Measurements from ENCODE around the gene ABCA6. TPM values are rescaled to one million over a fixed set of nuclear protein-coding genes. Genes with fewer than 3 reads are reported as not detected.

ABCA6 gene
- total RNA-seq, 1 donor from 2014 or later: not detected

- H3K36me3 ChIP-seq: no peaks in the 10 kb centered on the region
- no peaks in the 10 kb centered on the region for H3K4me1 ChIP-seq
- Mint-ChIP-seq H3K36me3 (peaks cover 12% of the 10 kb centered on the region), H3K4me3 (no peak overlapping the region), H3K27ac (no peak overlapping the region), H3K9me3 (peaks cover 17% of the 10 kb centered on the region), H3K27me3 (ENCODE audit: insufficient read depth, low read depth) (no peaks in the 10 kb centered on the region), H3K4me1 (peaks cover 28% of the 10 kb centered on the region)
- no peaks in the 10 kb centered on the region for H3K79me2 ChIP-seq (ENCODE audit: low read depth)
- H3F3A ChIP-seq (ENCODE audit: low read depth): no peaks in the 10 kb centered on the region
- H3K4me3 ChIP-seq: no peak overlapping the region
- DNase-seq (ENCODE audit: low spot score): peak; percentile 14
- H3K4me2 ChIP-seq: no peak overlapping the region
- TF ChIP-seq EZH2 (IDR thresholded peaks at IDR 0.05) (no peak), CTCF (IDR thresholded peaks at IDR 0.05) (peak; percentile 37)
- no peaks in the 10 kb centered on the region for H3K9me3 ChIP-seq (ENCODE audit: low read depth)
- no peaks in the 10 kb centered on the region for H4K20me1 ChIP-seq (ENCODE audit: low read depth)
- no peak overlapping the region for H2AFZ ChIP-seq (replicated peaks)
- H3K9ac ChIP-seq: no peak overlapping the region
- no peak overlapping the region for H3K27ac ChIP-seq
- H3K27me3 ChIP-seq: no peaks in the 10 kb centered on the region
These were observed 83.5 kb downstream of the ABCA6 start for GRCh38 chr17:69058165-69058564.

GRCh38 chr17:69057280-69057679 is 84.4 kb downstream of the ABCA6 start:
- no peak for DNase-seq (ENCODE audit: low spot score)
- no peaks in the 10 kb centered on the region for H3F3A ChIP-seq (ENCODE audit: low read depth)
- H3K27ac ChIP-seq: no peak overlapping the region
- Mint-ChIP-seq H3K4me3 (no peak overlapping the region), H3K36me3 (peaks cover 12% of the 10 kb centered on the region), H3K27ac (no peak overlapping the region), H3K4me1 (peaks cover 26% of the 10 kb centered on the region), H3K9me3 (peaks cover 17% of the 10 kb centered on the region), H3K27me3 (ENCODE audit: insufficient read depth, low read depth) (no peaks in the 10 kb centered on the region)
- no peak overlapping the region for H3K4me2 ChIP-seq
- no peak overlapping the region for H2AFZ ChIP-seq (replicated peaks)
- no peaks in the 10 kb centered on the region for H3K79me2 ChIP-seq (ENCODE audit: low read depth)
- no peaks in the 10 kb centered on the region for H3K36me3 ChIP-seq
- H3K9me3 ChIP-seq (ENCODE audit: low read depth): no peaks in the 10 kb centered on the region
- H3K4me3 ChIP-seq: no peak overlapping the region
- H3K27me3 ChIP-seq: no peaks in the 10 kb centered on the region
- no peaks in the 10 kb centered on the region for H3K4me1 ChIP-seq
- TF ChIP-seq CTCF (IDR thresholded peaks at IDR 0.05) (no peak), EZH2phosphoT487 (IDR thresholded peaks at IDR 0.05) (no peak), EZH2 (IDR thresholded peaks at IDR 0.05) (no peak)
- no peaks in the 10 kb centered on the region for H4K20me1 ChIP-seq (ENCODE audit: low read depth)
- no peak overlapping the region for H3K9ac ChIP-seq

GRCh38 chr17:69056179-69056823 is 85.4 kb downstream of the ABCA6 start:
- Histone ChIP-seq H3F3A (ENCODE audit: low read depth) (no peaks in the 10 kb centered on the region), H3K9me3 (ENCODE audit: low read depth) (no peaks in the 10 kb centered on the region), H3K4me1 (no peaks in the 10 kb centered on the region), H3K9ac (no peak overlapping the region), H3K36me3 (no peaks in the 10 kb centered on the region), H4K20me1 (ENCODE audit: low read depth) (no peaks in the 10 kb centered on the region), H3K4me2 (no peak overlapping the region), H3K27me3 (no peaks in the 10 kb centered on the region), H3K4me3 (no peak overlapping the region), H3K79me2 (ENCODE audit: low read depth) (no peaks in the 10 kb centered on the region), H2AFZ (replicated peaks) (no peak overlapping the region), H3K27ac (no peak overlapping the region)
- TF ChIP-seq CTCF (IDR thresholded peaks at IDR 0.05) (no peak), EZH2 (IDR thresholded peaks at IDR 0.05) (no peak), EZH2phosphoT487 (IDR thresholded peaks at IDR 0.05) (no peak)
- Mint-ChIP-seq H3K27ac (no peak overlapping the region), H3K36me3 (peaks cover 12% of the 10 kb centered on the region), H3K4me1 (peaks cover 20% of the 10 kb centered on the region), H3K27me3 (ENCODE audit: insufficient read depth, low read depth) (no peaks in the 10 kb centered on the region), H3K9me3 (peaks cover 19% of the 10 kb centered on the region), H3K4me3 (no peak overlapping the region)
- no peak for DNase-seq (ENCODE audit: low spot score)

Data from neural progenitor cell (in vitro differentiated cells).